HCT116 (cell line): ENCODE data around the gene CCBE1. TPM values are rescaled to one million over a fixed set of nuclear protein-coding genes. Genes with fewer than 3 reads are reported as not detected.

Experiments used
- ATAC-seq: fragments of 200-7000 bp; cut with Tn5 transposase; 2 replicates; pipeline ENCODE4 v1.9.1; 2020; ENCODE audit warnings: mild to moderate bottlenecking, moderate library complexity
- BruUV-seq: library from RNA; stranded (reverse); fragments of 400-500 nt; replicated peaks from 2 replicates; lab custom pipeline; 2021; lab: Mats Ljungman, UMichigan
- CTCF ChIA-PET: fragments of 300-600 bp; sonication (Branson Sonifier 250); formaldehyde crosslinking; loops from one replicate; lab custom pipeline; 2021; ENCODE audit warnings: antibody characterized with exemption; lab: Charles Lee
- POLR2A ChIA-PET: fragments of 300-600, 350-600 bp; sonication (Branson Sonifier 250); formaldehyde crosslinking; loops from one replicate; lab custom pipeline; 2021; ENCODE audit warnings: antibody characterized with exemption; lab: Charles Lee
- RAD21 ChIA-PET, 2 experiments: fragments of 300-600 bp; sonication (Branson Sonifier 250); formaldehyde crosslinking; loops; one replicate each; lab custom pipeline; 2023; ENCODE audit warnings: low total read pairs in 2 of 2; ENCODE audit not compliant: uncharacterized antibody in 2 of 2, unreplicated experiment in 2 of 2, low non-redundant PET in 1 of 2; lab: Charles Lee
- DNase-seq: peaks from one replicate; pipeline ENCODE4 v3.0.0-alpha.2; 2010; ENCODE audit warnings: low read depth, low spot score
- H2AFZ ChIP-seq: fragments of 200-600 bp; shearing (Covaris generic), sonication (generic); 2 replicates; pipeline ENCODE4 v1.6.1; 2017; ENCODE audit warnings: low read depth, mixed run types, mixed read lengths, antibody characterized with exemption, low read length; ENCODE audit not compliant: poor library complexity, severe bottlenecking
- H3K27ac ChIP-seq: 2 replicates; pipeline ENCODE4 v1.5.1; 2012; ENCODE audit warnings: low read depth, low read length
- H3K27me3 ChIP-seq: fragments of 200-600 bp; sonication (generic); 2 replicates; pipeline ENCODE4 v1.6.1; 2016; ENCODE audit warnings: mixed run types, low read length, mixed read lengths; ENCODE audit not compliant: insufficient read depth
- H3K36me3 ChIP-seq, 2 experiments: fragments of 200-500 bp in 1 of 2; fragments of 200-600 bp in 1 of 2; sonication (Bioruptor generic) in 1 of 2; sonication (generic) in 1 of 2; 2 replicates each; pipeline versions ENCODE4 v1.5.1 to v1.6.1; 2014 to 2016; ENCODE audit warnings: low read length in 2 of 2, inconsistent platforms in 1 of 2, mixed read lengths in 1 of 2, mixed run types in 1 of 2; ENCODE audit not compliant: insufficient read depth in 2 of 2, control insufficient read depth in 1 of 2
- H3K4me1 ChIP-seq, 2 experiments: fragments of 200-600 bp in 1 of 2; sonication (generic) in 1 of 2; 2 replicates each; pipeline versions ENCODE4 v1.5.1 to v1.6.1; 2012 to 2017; ENCODE audit warnings: low read length in 2 of 2, inconsistent platforms in 1 of 2, mild to moderate bottlenecking in 1 of 2, mixed read lengths in 1 of 2, mixed run types in 1 of 2, moderate library complexity in 1 of 2; ENCODE audit not compliant: insufficient read depth in 2 of 2, control insufficient read depth in 1 of 2
- H3K4me2 ChIP-seq: fragments of 200-600 bp; sonication (generic); 2 replicates; pipeline ENCODE4 v1.6.1; 2017; ENCODE audit warnings: mixed run types, low read length, mixed read lengths
- H3K4me3 ChIP-seq, 2 experiments: fragments of 200-600 bp in 1 of 2; sonication (generic) in 1 of 2; replicated peaks in 1 of 2; 2 replicates each; pipeline ENCODE4 v1.5.1; 2011 to 2016; ENCODE audit warnings: low read length in 2 of 2, control low read depth in 1 of 2, low read depth in 1 of 2, mild to moderate bottlenecking in 1 of 2, mixed read lengths in 1 of 2, mixed run types in 1 of 2
- H3K79me2 ChIP-seq: fragments of 200-600 bp; sonication (generic); 2 replicates; pipeline ENCODE4 v1.6.1; 2017; ENCODE audit warnings: mild to moderate bottlenecking, mixed run types, low read length, moderate library complexity, mixed read lengths; ENCODE audit not compliant: insufficient read depth
- H3K9ac ChIP-seq: fragments of 200-600 bp; sonication (generic); 2 replicates; pipeline ENCODE4 v1.6.1; 2016; ENCODE audit warnings: low read length, mixed read lengths
- H3K9me2 ChIP-seq: fragments of 200-600 bp; sonication (generic), shearing (Covaris generic); 2 replicates; pipeline ENCODE4 v1.6.1; 2017; ENCODE audit warnings: mixed run types, mild to moderate bottlenecking, moderate library complexity; ENCODE audit not compliant: insufficient read depth
- H3K9me3 ChIP-seq, 2 experiments: fragments of 200-500 bp in 1 of 2; fragments of 200-600 bp in 1 of 2; sonication (Bioruptor generic) in 1 of 2; sonication (generic) in 1 of 2; 2 replicates each; pipeline ENCODE4 v1.6.1; 2014 to 2017; ENCODE audit warnings: low read length in 2 of 2, mixed read lengths in 2 of 2, inconsistent platforms in 1 of 2, low read depth in 1 of 2, mild to moderate bottlenecking in 1 of 2, mixed run types in 1 of 2, moderate library complexity in 1 of 2; ENCODE audit not compliant: control insufficient read depth in 1 of 2, insufficient read depth in 1 of 2
- H4K20me1 ChIP-seq: fragments of 200-600 bp; sonication (generic), shearing (Covaris generic); 2 replicates; pipeline ENCODE4 v1.6.1; 2017; ENCODE audit warnings: mixed run types, mild to moderate bottlenecking, moderate library complexity; ENCODE audit not compliant: insufficient read depth
- CBX3 ChIP-seq: IDR thresholded peaks from 2 replicates; pipeline ENCODE4 v1.6.1; 2012; ENCODE audit warnings: low read depth
- CEBPB ChIP-seq: IDR thresholded peaks from 2 replicates; pipeline ENCODE4 v1.6.1; 2012; ENCODE audit warnings: low read depth
- EGR1 ChIP-seq: IDR thresholded peaks from 2 replicates; pipeline ENCODE4 v1.6.1; 2012; ENCODE audit warnings: low read depth
- EZH2phosphoT487 ChIP-seq: fragments of 200-600 bp; IDR thresholded peaks from 2 replicates; pipeline ENCODE4 v1.6.1; 2018; ENCODE audit warnings: antibody characterized with exemption, borderline replicate concordance
- JUND ChIP-seq: IDR thresholded peaks from 2 replicates; pipeline ENCODE4 v1.6.1; 2012
- MAX ChIP-seq: IDR thresholded peaks from 2 replicates; pipeline ENCODE4 v1.6.1; 2012
- POLR2AphosphoS5 ChIP-seq: IDR thresholded peaks from 2 replicates; pipeline ENCODE4 v1.6.1; 2011; ENCODE audit warnings: mild to moderate bottlenecking, low read depth, low read length, moderate library complexity
- SIN3A ChIP-seq: IDR thresholded peaks from 2 replicates; pipeline ENCODE4 v1.6.1; 2012; ENCODE audit warnings: low read depth
- SP1 ChIP-seq: IDR thresholded peaks from 2 replicates; pipeline ENCODE4 v1.6.1; 2012; ENCODE audit warnings: low read depth
- SRF ChIP-seq: IDR thresholded peaks from 2 replicates; pipeline ENCODE4 v1.6.1; 2012; ENCODE audit warnings: low read depth
- ZBTB33 ChIP-seq: IDR thresholded peaks from 2 replicates; pipeline ENCODE4 v1.6.1; 2011; ENCODE audit warnings: mild to moderate bottlenecking, low read length, moderate library complexity; ENCODE audit not compliant: insufficient replicate concordance; ENCODE audit errors: extremely low read depth
- ZNF274 ChIP-seq: fragments of 200-500 bp; sonication (Bioruptor generic); IDR thresholded peaks from 2 replicates; pipeline ENCODE4 v1.6.1; 2014; ENCODE audit warnings: mild to moderate bottlenecking, low read depth, low read length, inconsistent platforms
- intact Hi-C: fragments of 100-400 bp; cut with micrococcal nuclease; formaldehyde crosslinking; loops from 2 replicates; pipeline ENCODE4 v1.10.0; 2022
- total RNA-seq: library from RNA; stranded (reverse); gene quantifications from one replicate; pipeline ENCODE4 v1.2.1, GENCODE V29; 2021; ENCODE audit not compliant: unreplicated experiment

Gene CCBE1
- total RNA-seq, 1 experiment from 2014 or later, result 0.84 TPM

DNA sequence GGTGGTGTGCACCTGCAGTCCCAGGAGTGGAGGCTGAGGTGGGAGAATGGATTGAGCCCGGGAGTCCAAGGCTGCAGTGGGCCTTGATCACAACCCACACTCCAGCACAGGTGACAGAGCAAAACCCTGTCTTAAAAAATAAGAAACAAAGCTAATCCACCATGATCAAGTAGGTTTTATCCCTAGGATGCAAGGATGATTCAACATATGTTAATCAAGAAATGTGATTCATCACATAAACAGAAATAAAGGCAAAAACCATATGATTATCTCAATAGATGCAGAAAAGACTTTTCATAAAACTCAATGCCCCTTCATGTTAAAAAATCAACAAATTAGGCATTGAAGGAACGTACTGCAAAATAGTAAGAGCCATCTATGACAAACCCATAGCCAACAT is 58.1 kb downstream of the CCBE1 start:
- DNase-seq (no peak), ATAC-seq (no peak)
- H3K9ac ChIP-seq, result no peak overlapping the region
- H3K4me2 ChIP-seq, result no peak overlapping the region
- H3K9me3 ChIP-seq, result no peaks in the 10 kb centered on the region
- TF ChIP-seq POLR2AphosphoS5 (no peak), EGR1 (no peak), MAX (no peak), CEBPB (no peak), JUND (no peak), EZH2phosphoT487 (no peak), SP1 (no peak), ZNF274 (no peak), SIN3A (no peak), ZBTB33 (no peak), CBX3 (no peak), SRF (no peak)
- no peak overlapping the region for H3K27ac ChIP-seq
- no peak overlapping the region for H2AFZ ChIP-seq
- RAD21 ChIA-PET, result no interaction called here
- no peaks in the 10 kb centered on the region for H3K4me1 ChIP-seq
- no peaks in the 10 kb centered on the region for H4K20me1 ChIP-seq
- no peaks in the 10 kb centered on the region for H3K79me2 ChIP-seq
- POLR2A ChIA-PET, result no interaction called here
- CTCF ChIA-PET, result no interaction called here
- no TSS peak for BruUV-seq
- no peaks in the 10 kb centered on the region for H3K9me2 ChIP-seq
- H3K36me3 ChIP-seq, result no peaks in the 10 kb centered on the region
- intact Hi-C loops, result no loop called here
- no peak overlapping the region for H3K4me3 ChIP-seq
- no peaks in the 10 kb centered on the region for H3K27me3 ChIP-seq
